ENCODE data around the gene BSG. TPM values are rescaled to one million over a fixed set of nuclear protein-coding genes. Genes with fewer than 3 reads are reported as not detected.
A peak's percentile ranks its signal among the peaks of the same experiment; 100 is the strongest.

BSG gene
- total RNA-seq, 1 donor from 2014 or later: 366 TPM

DNA sequence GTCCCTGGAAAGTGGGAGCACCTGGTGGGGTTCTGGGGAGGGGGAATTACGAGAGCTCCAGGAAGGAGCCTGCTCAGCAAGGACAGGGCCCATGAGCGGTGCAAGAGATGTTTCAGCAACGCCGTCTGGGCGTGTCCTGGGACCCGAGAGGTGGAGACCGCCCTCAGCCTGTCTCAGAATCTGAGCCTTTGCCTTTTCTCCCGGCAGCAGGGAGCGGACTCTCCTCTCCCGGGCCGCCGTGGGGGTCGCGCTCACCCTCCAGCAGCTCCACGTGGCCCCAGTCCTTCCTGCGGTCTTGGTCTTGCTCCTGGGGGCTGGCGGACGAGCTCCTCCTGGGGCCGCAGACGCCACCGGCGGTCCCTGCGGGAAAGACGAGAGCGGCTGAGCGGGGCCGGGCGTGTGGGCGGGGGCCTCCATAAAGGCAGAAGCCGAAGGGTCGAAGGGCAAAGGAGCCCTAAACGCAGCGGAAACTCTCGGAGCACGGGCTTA, 60.2 kb downstream of the BSG start:
- H3K27me3 ChIP-seq (ENCODE audit: low read depth): no peaks in the 10 kb centered on the region
- TF ChIP-seq, protein P1, sequence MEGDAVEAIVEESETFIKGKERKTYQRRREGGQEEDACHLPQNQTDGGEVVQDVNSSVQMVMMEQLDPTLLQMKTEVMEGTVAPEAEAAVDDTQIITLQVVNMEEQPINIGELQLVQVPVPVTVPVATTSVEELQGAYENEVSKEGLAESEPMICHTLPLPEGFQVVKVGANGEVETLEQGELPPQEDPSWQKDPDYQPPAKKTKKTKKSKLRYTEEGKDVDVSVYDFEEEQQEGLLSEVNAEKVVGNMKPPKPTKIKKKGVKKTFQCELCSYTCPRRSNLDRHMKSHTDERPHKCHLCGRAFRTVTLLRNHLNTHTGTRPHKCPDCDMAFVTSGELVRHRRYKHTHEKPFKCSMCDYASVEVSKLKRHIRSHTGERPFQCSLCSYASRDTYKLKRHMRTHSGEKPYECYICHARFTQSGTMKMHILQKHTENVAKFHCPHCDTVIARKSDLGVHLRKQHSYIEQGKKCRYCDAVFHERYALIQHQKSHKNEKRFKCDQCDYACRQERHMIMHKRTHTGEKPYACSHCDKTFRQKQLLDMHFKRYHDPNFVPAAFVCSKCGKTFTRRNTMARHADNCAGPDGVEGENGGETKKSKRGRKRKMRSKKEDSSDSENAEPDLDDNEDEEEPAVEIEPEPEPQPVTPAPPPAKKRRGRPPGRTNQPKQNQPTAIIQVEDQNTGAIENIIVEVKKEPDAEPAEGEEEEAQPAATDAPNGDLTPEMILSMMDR (IDR thresholded peaks at IDR 0.05): no peak
- intact Hi-C loops (cut with DNase I): no loop called here
- ATAC-seq: peak; percentile 18 to 33
- H3K36me3 ChIP-seq: peaks cover 34% of the 10 kb centered on the region
- peak overlapping the region; percentile 91 for H3K4me3 ChIP-seq
- H3K9me3 ChIP-seq: no peaks in the 10 kb centered on the region
- peak; percentile 73 for DNase-seq
- peaks cover 20% of the 10 kb centered on the region for H3K4me1 ChIP-seq
- peak overlapping the region; percentile 72 for H3K27ac ChIP-seq

Other genes starting within 250 kb of the BSG start
- gene MIER2, start 227.8 kb upstream of the BSG start, total RNA-seq: 39.4 TPM
- gene C2CD4C, start 163.4 kb upstream of the BSG start, total RNA-seq: 2.2 TPM
- gene SHC2, start 111.6 kb upstream of the BSG start, total RNA-seq: 24.0 TPM
- 0.92 TPM for gene MADCAM1, start 76.1 kb upstream of the BSG start, total RNA-seq
- gene TPGS1, start 65.1 kb upstream of the BSG start, total RNA-seq: 18.8 TPM
- 40.0 TPM for gene CDC34, start 40.8 kb upstream of the BSG start, total RNA-seq
- 3.6 TPM for gene GZMM, start 28.5 kb upstream of the BSG start, total RNA-seq
- 0.24 TPM for gene HCN2, start 17.3 kb downstream of the BSG start, total RNA-seq
- 42.5 TPM for gene POLRMT, start 60.9 kb downstream of the BSG start, total RNA-seq
- 0.65 TPM for gene FGF22, start 67.3 kb downstream of the BSG start, total RNA-seq
- 27.0 TPM for gene RNF126, start 90.6 kb downstream of the BSG start, total RNA-seq
- 48.0 TPM for gene FSTL3, start 103.8 kb downstream of the BSG start, total RNA-seq
- gene PRSS57, start 122.9 kb downstream of the BSG start, total RNA-seq: not detected
- gene PALM, start 136.3 kb downstream of the BSG start, total RNA-seq: 37.0 TPM
- gene MISP, start 178.5 kb downstream of the BSG start, total RNA-seq: 8.9 TPM
- gene PTBP1, start 224.9 kb downstream of the BSG start, total RNA-seq: 254 TPM
- gene PLPPR3, start 249.4 kb downstream of the BSG start, total RNA-seq: 2.1 TPM